ENCODE data around the gene HSPA6.
"Not testable (repeated sequence)": the region's sequence is repeated elsewhere in the genome, so short reads cannot be mapped to it uniquely, and the experiment has no call there.

Gene HSPA6

DNA sequence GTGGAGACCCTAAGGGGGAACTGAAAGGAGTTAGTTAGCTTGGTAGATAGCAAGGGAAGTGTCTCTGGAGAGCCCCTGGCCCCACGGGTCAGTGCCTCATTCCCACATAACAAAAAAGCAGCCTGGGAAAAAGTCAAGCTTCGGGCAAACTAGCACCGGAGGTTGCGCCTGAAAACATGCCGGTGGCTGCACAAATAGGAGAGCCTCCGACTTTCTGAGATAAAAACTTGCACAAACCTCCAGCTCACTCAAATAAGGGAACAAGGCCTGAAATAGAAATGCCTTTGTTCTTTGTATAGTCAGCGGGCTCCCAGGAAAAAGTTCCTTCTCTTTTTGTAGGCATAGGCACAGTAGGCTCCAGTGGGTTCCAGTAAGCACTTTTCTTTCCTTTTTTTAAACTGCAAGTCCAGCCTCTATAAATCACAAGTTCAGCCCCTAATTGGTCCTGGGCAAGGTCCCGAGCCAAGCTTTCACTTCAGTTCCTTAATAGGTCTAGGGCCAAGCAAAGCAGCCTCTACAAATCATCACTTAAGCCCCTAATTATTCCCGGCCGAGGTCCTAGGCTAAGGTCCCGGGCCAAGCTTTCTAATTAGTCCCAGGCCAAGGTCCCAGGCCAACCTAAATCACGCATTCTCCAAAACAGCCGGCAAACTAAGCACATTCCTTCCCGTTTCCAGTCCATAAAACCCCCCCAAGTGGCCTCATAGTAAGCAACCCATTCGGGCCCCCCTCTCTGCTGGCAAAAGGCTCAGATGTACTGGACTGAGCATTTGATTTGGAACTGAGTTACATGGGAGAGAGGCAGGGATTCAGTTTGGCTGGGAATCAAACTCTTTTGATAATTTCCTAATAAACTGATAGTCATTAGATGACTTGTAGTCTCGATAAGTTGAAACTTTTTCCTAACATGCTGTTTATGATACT, 8.6 kb downstream of the HSPA6 start:
- DNase-seq (ENCODE audit: low read depth), result not testable (repeated sequence)

DNA sequence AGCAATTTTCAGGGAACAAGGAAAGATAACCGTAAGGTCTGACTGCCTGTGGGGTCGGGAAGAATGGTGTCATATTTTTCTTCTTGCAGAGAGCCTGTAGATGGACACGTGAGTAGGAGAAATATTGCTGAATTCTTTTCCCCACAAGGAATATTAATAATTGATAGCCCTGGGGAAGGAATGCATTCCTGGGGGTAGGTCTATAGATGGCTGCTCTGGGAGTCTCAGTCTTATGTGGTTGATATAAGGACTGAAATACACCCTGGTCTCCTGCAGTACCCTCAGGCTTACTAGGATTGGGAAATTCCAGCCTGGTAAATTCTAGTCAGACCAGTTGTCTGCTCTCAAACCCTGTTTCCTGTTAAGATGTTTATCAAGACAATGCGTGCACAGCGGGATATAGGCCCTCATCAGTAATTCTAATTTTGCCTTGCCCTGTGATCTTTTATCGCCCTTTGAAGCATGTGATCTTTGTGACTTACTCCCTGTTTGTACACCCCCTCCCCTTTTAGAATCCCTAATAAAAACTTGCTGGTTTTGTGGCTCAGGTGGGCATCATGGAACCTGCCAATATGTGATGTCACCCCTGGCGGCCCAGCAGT, 12.8 kb downstream of the HSPA6 start:
- not testable (repeated sequence) for DNase-seq (ENCODE audit: low read depth)

DNA sequence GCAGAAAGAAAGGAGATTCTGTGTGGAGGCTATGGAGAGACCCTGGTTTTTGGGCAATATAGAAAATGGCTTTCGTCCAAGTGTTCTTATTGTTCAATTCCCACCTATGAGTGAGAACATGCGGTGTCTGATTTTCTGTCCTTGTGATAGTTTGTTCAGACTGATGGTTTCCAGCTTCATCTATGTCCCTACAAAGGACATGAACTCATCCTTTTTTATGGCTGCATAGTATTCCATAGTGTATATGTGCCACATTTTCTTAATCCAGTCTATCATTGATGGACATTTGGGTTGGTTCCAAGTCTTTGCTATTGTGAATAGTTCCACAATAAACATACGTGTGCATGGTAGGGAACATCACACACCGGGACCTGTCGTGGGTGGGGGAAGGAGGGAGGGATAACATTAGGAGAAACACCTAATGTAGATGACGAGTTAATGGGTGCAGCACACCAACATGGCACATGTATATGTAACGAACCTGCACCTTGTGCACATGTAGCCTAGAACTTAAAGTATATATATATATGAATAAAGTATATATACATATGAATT, 14.7 kb downstream of the HSPA6 start:
- not testable (repeated sequence) for DNase-seq (ENCODE audit: low read depth)

- DNase-seq (ENCODE audit: low read depth), result peak; percentile 85
These were observed 15.6 kb downstream of the HSPA6 start for GRCh38 chr1:161539731-161540569.

DNA sequence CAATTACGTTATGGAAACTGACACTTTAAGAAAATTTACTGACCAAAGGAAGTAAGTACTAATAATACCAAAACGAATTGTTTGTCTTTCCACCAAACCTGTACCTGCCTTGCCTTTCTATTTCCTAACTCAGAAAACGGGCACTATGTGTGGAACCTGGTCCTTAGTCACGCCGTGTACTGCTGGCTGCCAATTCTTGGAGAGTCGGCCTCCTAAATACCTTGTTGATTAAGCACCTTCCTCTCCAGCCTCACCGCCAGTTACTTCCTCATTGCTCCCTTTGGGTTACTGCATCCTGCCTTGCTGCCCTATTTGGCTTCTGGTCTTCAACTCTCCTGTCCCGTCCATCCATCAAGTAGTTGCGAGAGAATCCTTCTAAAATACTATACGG, 16.2 kb downstream of the HSPA6 start:
- DNase-seq (ENCODE audit: low read depth), result not testable (repeated sequence)

DNA sequence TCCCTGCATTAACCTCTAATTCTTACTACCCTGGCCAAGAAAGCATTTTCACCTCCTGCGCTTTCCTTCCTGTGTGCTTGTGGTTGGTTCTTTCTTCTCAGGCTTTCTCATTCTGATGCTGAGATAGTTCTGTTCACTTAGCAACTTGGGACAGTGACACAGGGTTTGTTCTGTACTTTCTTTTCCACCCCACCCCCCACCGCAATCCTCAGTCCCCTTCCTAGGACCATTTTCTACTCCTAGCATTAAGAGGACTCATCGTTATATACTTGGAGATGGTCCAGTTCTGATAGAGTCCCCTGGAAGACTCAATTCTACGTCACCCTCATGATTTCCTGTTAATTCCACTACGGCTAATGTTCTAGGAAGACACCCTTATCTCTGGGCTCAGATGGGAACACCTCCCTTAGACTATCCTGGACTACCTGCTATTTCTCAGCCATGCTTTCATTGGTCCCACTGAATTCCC, 17.8 kb downstream of the HSPA6 start:
- DNase-seq (ENCODE audit: low read depth), result peak; percentile 36

DNA sequence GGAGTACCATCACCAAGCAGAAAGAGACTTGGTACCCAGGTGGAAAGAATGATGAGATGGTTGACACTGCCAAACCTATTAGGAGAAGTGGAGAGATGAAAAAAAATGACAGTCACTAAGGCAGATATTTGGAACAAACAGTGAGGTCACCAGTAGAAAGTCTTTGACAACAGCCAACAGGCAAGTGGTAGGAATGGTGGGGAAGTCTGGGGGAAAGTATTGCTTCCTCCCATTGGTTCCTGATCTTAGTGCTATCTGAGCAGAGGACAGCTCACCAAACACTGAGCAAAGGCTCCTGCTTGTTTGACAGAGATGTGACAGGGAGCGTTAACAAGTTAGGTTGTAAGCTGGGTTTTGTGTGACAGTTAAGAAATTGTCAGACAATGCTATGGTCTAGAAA, 18.8 kb downstream of the HSPA6 start:
- not testable (repeated sequence) for DNase-seq (ENCODE audit: low read depth)

DNA sequence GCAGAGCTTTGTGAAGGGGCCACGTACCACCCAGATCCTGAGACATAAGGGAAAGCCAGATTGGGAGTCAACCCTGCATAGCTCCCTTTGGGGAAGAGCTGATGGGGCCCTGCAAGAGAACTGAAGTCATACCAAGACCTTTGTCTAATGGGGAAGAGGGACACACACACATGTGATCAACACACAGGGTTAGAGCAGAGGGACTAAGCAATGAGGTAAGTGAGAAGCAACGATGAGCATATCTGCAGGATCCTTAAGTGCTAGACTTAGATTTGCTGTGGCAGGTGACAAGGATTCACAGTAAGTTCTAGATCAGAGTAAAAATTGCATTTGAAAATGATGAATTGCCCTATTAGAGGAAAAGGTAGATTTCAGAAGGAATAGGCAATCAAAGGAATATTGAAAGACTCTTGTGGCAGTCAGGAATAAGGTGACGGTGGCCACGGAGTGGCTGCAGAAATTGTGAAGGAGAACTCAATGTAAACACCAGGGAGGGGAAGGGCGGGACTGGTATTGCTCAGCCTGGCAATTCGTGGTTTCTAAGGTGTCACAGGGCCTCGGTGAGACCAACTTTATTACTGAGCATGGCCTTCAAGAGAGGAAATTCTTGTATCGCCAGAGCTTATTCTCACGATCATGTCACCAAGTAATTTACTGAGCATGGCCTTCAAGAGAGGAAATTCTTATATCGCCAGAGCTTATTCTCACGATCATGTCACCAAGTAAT, 20.8 kb downstream of the HSPA6 start:
- not testable (repeated sequence) for DNase-seq (ENCODE audit: low read depth)

GRCh38 chr1:161547995-161548741, 23.8 kb downstream of the HSPA6 start:
- DNase-seq (ENCODE audit: low read depth), result not testable (repeated sequence)

DNA sequence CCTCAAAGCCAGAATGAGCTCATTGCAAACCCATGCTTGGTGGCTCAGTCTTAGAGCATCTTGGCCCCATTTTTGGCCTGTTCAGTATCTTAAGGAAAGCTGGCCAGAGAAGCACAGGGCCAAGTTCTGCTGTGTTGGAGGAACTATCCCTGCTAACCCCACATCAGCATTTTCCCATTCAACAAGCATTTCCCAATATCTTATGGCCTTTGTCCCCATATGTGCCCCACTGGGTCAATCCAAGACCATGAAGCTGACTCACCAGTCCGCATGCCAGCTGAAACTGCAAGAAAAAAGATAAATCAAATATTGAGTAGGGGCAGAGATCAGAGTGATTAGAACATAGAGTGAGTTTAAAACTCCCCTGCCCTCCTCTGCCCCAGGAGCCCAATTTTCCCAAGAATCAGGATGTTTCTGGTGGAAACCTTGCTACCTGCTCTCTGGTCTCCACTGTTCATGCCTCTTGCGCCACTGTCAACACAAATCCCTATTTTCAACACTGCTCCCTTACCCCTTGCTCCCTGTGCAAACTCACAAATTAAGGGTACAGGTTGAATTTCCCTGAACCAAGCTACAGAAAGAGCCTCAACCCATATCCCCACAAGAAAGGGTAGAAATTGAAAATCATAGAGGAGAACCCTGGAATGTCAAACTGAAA, 24.5 kb downstream of the HSPA6 start:
- not testable (repeated sequence) for DNase-seq (ENCODE audit: low read depth)

DNA sequence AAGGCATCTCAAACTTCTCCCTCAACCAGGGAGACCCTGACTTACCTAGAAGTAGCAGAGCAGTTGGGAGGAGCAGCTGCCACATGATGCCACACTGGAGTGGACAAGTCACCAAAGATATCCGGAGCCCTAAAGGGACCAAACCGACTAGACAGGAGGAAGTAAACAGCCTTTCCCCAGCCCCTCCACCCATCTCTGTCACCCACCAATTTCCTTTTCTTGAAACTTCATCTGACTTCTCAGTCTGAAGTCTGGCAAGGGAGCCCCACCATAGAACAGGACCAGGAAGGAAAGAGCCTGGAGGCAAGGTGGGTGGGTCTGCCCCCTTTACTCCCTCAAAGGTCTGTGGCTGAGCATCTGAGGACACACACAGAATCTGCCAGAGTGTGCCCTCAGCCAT, 25.3 kb downstream of the HSPA6 start, which contains the start of gene FCGR3A:
Gene FCGR3A, minus strand, starts transcription at position 167 of the 400 bp plus-strand sequence. Its CDS starts 82 bp downstream, at position 85.
- DNase-seq (ENCODE audit: low read depth), result no peak

DNA sequence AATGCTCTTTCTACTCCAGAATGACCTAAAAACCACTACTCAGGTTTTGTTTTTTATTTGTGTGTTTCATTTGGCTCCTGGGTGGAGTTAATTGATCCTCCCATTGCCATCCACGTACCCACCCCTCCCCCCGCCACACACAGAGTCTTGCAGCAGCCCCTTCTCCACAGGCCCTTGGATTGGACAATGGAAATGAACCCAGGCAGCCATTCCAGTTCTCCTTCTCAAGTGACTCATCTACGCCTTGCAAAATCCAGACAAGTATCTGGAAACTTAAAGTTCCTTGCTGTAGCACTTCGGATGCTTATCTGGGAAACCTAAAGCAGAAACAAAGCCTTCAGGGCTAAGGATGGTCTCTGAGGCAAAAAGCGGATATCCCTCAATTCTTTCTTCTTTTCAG, 26.6 kb downstream of the HSPA6 start:
- DNase-seq (ENCODE audit: low read depth), result not testable (repeated sequence)

- DNase-seq (ENCODE audit: low read depth), result not testable (repeated sequence)
These were observed 29.3 kb downstream of the HSPA6 start for GRCh38 chr1:161553631-161554030.

GRCh38 chr1:161554340-161554739, 30.0 kb downstream of the HSPA6 start:
- DNase-seq (ENCODE audit: low read depth), result not testable (repeated sequence)

GRCh38 chr1:161554815-161555417, 30.6 kb downstream of the HSPA6 start:
- not testable (repeated sequence) for DNase-seq (ENCODE audit: low read depth)

DNA sequence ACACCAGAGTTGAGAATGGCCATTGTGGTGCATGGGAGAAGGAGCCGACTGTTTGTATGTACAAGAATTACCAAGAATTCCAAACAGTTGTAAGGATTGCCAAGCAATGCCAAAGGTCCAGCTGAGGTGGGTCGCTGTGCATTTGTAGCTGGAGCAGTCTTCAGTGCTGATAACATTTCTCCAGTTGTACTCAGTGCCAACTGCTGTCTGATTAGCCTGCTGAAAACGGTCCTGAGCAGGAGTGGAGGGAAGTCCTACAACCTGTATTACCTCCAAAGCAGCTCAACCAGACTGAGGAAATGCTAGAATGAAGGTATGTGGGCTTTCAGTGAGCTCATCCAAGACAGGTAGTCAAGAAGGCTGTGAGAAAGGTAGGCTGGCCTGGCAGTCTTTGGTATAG, 31.8 kb downstream of the HSPA6 start:
- not testable (repeated sequence) for DNase-seq (ENCODE audit: low read depth)

DNA sequence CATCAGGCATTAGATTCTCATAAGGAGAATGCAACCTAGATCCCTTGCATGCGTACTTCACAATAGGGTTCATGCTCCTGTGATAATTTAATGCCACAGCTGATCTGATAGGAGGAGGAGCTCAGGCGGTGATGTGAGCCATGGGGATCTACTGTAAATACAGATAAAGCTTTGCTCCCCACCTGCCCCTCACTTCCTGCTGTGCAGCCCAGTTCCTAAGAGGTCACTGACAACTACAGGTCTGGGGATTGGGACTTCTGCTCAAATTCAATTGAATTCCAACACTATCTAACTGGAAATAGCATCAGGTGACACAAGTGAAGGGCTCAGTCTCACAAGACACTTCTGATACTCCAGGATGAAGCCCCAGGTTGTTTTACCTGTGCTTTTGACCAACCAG, 32.6 kb downstream of the HSPA6 start:
- not testable (repeated sequence) for DNase-seq (ENCODE audit: low read depth)

- not testable (repeated sequence) for DNase-seq (ENCODE audit: low read depth)
These were observed 33.4 kb downstream of the HSPA6 start for GRCh38 chr1:161557506-161558450.
